Osteocyte (in vitro differentiated cells): ENCODE data around the gene TBK1. TPM values are rescaled to one million over a fixed set of nuclear protein-coding genes. Genes with fewer than 3 reads are reported as not detected.
"Not testable (repeated sequence)": the region's sequence is repeated elsewhere in the genome, so short reads cannot be mapped to it uniquely, and the experiment has no call there.

Experiments
- DNase-seq: peaks from one replicate; pipeline ENCODE4 v3.0.0; 2021; ENCODE audit warnings: mixed read lengths; ENCODE audit not compliant: unreplicated experiment; ENCODE audit errors: extremely low spot score
- H3K27ac Mint-ChIP-seq: one replicate; pipeline ENCODE4 v1.8.0; 2021; ENCODE audit warnings: mild to moderate bottlenecking, mixed read lengths; ENCODE audit not compliant: unreplicated experiment
- H3K27me3 Mint-ChIP-seq: one replicate; pipeline ENCODE4 v1.8.0; 2021; ENCODE audit warnings: mixed read lengths; ENCODE audit not compliant: unreplicated experiment
- H3K36me3 Mint-ChIP-seq: one replicate; pipeline ENCODE4 v1.8.0; 2021; ENCODE audit warnings: mixed read lengths; ENCODE audit not compliant: unreplicated experiment
- H3K4me1 Mint-ChIP-seq: one replicate; pipeline ENCODE4 v1.8.0; 2021; ENCODE audit warnings: mixed read lengths; ENCODE audit not compliant: unreplicated experiment
- H3K4me3 Mint-ChIP-seq: one replicate; pipeline ENCODE4 v1.8.0; 2021; ENCODE audit warnings: mild to moderate bottlenecking, moderate library complexity, mixed read lengths; ENCODE audit not compliant: unreplicated experiment
- H3K9me3 Mint-ChIP-seq: one replicate; pipeline ENCODE4 v1.8.0; 2021; ENCODE audit warnings: mixed read lengths; ENCODE audit not compliant: unreplicated experiment
- total RNA-seq: library from RNA; stranded (reverse); gene quantifications from 2 replicates; pipeline ENCODE4 v1.2.1, GENCODE V29; 2021
- TF ChIP-seq, protein P1 (sequence below): fragments of 200-600 bp; sonication (generic); IDR thresholded peaks from 2 replicates; pipeline ENCODE4 v1.5.0; 2021; ENCODE audit warnings: antibody characterized with exemption, mild to moderate bottlenecking, moderate library complexity

Gene TBK1
- total RNA-seq, 1 donor from 2014 or later: 22.2 TPM

DNA sequence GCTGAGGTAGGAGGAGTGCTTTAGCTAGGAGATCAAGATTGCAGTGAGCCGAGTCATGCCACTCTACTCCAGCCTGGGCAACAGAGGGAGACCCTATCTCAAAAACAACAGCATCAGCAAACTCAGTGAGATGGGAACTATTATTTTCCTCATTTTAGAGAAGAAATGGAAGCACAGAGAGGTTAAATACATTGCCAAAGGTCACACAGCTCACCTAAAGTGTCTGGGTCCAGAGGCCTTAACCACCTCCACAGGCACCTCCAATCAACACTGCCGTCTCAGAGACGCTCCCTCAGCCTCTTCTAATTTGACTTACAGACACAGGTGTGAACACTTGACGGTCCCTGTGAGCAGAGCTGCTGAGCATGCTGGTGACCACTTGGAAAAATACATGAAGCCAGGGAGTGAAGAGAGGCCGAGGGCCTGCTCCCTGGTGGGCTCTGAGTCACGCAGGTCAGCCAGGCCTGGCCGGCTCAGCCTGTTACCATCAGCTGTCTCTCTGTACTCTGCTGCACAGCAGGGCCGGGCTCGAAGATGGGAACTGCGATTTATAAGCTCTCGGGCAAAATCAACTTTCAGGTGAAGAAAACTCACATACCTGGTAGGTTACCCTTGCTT, 80.9 kb downstream of the TBK1 start:
- Mint-ChIP-seq H3K4me1 (no peaks in the 10 kb centered on the region), H3K27ac (no peak overlapping the region), H3K4me3 (no peak overlapping the region), H3K36me3 (no peaks in the 10 kb centered on the region), H3K27me3 (peaks cover 15% of the 10 kb centered on the region), H3K9me3 (no peaks in the 10 kb centered on the region)
- no peak for DNase-seq
- TF ChIP-seq, protein P1, sequence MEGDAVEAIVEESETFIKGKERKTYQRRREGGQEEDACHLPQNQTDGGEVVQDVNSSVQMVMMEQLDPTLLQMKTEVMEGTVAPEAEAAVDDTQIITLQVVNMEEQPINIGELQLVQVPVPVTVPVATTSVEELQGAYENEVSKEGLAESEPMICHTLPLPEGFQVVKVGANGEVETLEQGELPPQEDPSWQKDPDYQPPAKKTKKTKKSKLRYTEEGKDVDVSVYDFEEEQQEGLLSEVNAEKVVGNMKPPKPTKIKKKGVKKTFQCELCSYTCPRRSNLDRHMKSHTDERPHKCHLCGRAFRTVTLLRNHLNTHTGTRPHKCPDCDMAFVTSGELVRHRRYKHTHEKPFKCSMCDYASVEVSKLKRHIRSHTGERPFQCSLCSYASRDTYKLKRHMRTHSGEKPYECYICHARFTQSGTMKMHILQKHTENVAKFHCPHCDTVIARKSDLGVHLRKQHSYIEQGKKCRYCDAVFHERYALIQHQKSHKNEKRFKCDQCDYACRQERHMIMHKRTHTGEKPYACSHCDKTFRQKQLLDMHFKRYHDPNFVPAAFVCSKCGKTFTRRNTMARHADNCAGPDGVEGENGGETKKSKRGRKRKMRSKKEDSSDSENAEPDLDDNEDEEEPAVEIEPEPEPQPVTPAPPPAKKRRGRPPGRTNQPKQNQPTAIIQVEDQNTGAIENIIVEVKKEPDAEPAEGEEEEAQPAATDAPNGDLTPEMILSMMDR: no peak

DNA sequence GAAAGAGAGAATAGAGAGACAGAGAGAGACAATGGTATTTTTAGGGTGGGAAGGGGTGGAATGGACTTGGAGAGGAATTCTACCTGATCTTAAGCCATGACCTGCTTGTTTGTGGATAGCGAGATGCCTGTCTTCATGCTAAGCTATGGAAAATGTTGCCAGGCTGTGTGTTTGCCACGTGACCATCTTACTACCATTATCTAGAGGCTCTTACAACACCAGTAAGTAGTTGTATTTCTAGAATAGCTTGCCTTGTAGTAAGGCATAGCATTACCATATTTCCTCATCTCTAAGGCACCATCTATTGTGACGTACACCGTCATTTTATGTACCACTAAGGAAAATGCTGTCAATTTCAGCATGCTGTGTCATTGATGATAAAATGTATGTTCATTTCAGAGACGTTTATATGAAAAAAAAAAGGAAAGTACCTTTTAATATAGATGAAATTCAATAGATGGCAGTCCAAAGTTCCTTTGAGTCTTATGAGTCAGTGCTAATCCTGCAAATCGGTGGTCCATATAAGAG, 82.8 kb downstream of the TBK1 start:
- TF ChIP-seq, protein P1: no peak
- peaks cover 18% of the 10 kb centered on the region for H3K27me3 Mint-ChIP-seq

DNA sequence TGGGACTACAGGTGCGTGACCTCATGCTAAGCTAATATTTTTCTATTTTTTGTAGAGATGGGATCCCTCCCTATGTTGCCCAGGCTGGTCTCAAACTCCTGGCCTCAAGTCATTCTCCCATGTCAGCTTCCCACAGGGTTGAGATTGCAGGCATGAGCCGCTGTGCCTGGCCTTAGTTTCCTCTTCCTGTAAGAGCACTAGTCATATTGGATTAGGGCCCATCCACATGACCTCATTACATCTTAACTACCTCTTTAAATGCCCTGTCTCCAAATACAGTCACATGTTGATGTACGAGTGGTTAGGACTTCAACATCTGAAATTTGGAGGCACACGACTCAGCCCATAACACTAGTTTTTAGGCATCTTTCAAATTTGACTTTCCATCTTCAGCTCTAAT, 86.2 kb downstream of the TBK1 start:
- Mint-ChIP-seq H3K27ac (no peak overlapping the region), H3K9me3 (no peaks in the 10 kb centered on the region), H3K36me3 (no peaks in the 10 kb centered on the region), H3K4me3 (no peak overlapping the region), H3K27me3 (peaks cover 17% of the 10 kb centered on the region), H3K4me1 (no peaks in the 10 kb centered on the region)
- TF ChIP-seq, protein P1: no peak
- no peak for DNase-seq

More for the DNA sequence above, 82.8 kb downstream of the TBK1 start:
- Mint-ChIP-seq H3K36me3 (no peaks in the 10 kb centered on the region), H3K27ac (no peak overlapping the region), H3K4me3 (no peak overlapping the region), H3K9me3 (no peaks in the 10 kb centered on the region), H3K4me1 (no peaks in the 10 kb centered on the region)
- no peak for DNase-seq

DNA sequence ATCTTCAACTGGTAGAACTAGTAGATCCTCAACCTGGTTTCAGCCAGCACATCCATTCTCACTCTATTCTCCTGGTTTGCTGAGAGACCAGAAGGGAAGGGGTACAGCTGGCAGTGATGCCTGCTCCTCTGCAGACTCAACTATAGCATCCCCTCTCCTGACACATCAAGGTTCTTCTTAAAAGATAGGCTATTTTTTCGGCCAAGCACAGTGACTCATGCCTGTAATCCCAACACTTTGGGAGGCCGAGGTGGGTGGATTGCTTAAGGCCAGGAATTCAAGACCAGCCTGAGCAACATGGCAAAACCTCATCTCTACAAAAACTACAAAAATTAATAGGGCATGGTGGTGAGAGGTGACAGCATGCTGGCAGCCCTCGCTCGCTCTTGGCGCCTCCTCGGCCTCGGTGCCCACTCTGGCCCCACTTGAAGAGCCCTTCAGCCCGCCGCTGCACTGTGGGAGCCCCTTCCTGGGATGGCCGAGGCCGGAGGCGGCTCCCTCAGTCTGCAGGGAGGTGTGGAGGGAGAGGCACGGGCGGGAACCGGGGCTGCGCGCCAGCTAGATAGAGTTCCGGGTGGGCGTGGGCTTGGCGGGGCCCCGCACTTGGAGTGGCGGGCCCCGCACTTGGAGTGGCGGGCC, 90.6 kb downstream of the TBK1 start:
- DNase-seq, H3K4me3 Mint-ChIP-seq: not testable (repeated sequence)
- H3K27me3 Mint-ChIP-seq: peaks cover 12% of the 10 kb centered on the region

DNA sequence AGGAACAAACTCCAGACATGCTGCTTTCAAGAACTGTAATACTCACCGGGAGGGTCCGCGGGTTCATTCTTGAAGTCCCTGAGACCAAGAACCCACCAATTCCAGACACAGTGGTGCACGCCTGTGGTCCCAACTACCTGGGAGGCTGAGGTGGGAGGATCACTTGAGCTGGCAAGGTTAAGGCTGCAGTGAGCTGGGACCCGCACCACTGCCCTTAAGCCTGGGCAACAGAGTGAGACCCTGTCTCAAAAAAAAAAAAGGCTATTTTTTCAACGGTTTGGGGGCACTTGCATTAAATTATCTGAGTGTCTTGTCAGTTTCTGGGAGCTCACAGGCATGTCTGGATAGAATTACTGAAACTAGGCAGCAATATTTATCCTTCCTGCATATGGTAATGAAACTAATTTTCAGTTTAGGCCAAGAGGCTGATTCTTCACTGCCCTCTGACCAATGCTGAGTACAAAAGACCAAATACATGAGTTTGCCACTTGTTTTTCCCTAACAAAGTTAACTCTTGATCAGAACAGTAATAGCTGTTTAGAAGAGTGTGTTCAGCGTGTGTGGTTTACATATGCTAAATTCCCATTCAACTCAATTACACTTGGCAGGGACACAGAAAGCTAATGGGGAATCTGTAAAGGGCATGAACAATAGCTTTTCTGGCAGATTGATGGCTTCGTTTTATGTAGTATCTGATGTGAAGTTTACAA, 92.6 kb downstream of the TBK1 start:
- TF ChIP-seq, protein P1: no peak
- Mint-ChIP-seq H3K4me1 (no peaks in the 10 kb centered on the region), H3K27me3 (peaks cover 15% of the 10 kb centered on the region), H3K9me3 (no peaks in the 10 kb centered on the region), H3K27ac (no peak overlapping the region), H3K36me3 (no peaks in the 10 kb centered on the region), H3K4me3 (no peak overlapping the region)
- no peak for DNase-seq

More for the DNA sequence above, 90.6 kb downstream of the TBK1 start:
- not testable (repeated sequence) for H3K4me1 Mint-ChIP-seq, H3K27ac Mint-ChIP-seq, H3K36me3 Mint-ChIP-seq, H3K9me3 Mint-ChIP-seq
